Liver (tissue), 3 donors: ENCODE results near the gene ANK3.

Experiments
- CTCF ChIP-seq: fragments of 150-350 bp; IDR thresholded peaks from 2 replicates; pipeline ENCODE4 v1.5.1; 2017; ENCODE audit warnings: improper control_type of control experiment, low read depth, low read length; ENCODE audit not compliant: missing input control
- EGR1 ChIP-seq, 2 donors: IDR thresholded peaks; 2 replicates each; pipeline ENCODE4 v1.6.1; 2016 to 2018; ENCODE audit warnings: antibody characterized with exemption in 2 of 2, low read depth in 2 of 2
- FOXA1 ChIP-seq: IDR thresholded peaks from 2 replicates; pipeline ENCODE4 v1.6.1; 2016; ENCODE audit warnings: antibody characterized with exemption
- JUND ChIP-seq, 2 donors: IDR thresholded peaks; 2 replicates each; pipeline ENCODE4 v1.6.1; 2016; ENCODE audit warnings: antibody characterized with exemption in 2 of 2
- RAD21 ChIP-seq, 2 donors: IDR thresholded peaks; 2 replicates each; pipeline ENCODE4 v1.6.1; 2016; ENCODE audit warnings: antibody characterized with exemption in 2 of 2, mild to moderate bottlenecking in 2 of 2
- ZBTB33 ChIP-seq: IDR thresholded peaks from 2 replicates; pipeline ENCODE4 v1.6.1; 2016; ENCODE audit warnings: antibody characterized with exemption
- TF ChIP-seq, protein P1 (sequence below): IDR thresholded peaks from 2 replicates; pipeline ENCODE4 v1.6.1; 2016; ENCODE audit warnings: antibody characterized with exemption
- TF ChIP-seq, protein P2 (sequence below): IDR thresholded peaks from 2 replicates; pipeline ENCODE4 v1.6.1; 2016; ENCODE audit warnings: antibody characterized with exemption
- donor health status: healthy.
- donor health status: healthy.

DNA sequence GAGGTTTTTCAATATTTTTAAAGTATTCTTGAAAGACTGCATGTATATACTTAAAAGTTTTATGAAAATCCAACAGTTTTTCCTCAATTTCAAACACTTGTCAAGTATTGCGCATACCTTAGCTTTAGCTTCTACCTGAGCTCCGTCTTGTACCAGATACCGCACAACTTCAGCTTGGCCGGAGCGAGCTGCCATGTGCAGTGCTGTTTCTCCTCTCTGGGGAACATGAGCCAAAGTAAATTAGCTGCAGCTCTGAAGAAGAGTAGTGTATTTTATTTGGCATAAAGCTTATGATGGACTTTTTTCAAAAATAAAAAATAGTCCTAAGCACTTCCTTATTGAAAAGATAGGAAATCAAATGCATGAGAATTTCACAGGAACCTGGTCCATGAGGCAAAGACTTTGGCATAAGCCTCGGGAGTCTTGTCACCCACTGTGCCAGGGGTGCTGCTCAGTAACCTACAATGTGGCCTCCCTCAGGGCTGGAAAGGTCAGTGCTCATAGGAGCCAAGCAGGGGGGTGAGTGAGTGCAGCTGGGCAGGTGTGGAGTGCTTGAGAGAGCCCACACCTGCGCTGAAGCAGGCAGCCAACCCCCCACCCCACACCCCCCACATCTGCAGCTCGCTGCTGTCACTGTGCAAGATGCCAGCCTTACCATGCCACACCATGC is 189.5 kb downstream of the ANK3 start:
- TF ChIP-seq FOXA1, result no peak
- TF ChIP-seq CTCF, result no peak
- no peak for TF ChIP-seq ZBTB33
- TF ChIP-seq, protein P1, sequence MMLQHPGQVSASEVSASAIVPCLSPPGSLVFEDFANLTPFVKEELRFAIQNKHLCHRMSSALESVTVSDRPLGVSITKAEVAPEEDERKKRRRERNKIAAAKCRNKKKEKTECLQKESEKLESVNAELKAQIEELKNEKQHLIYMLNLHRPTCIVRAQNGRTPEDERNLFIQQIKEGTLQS, result no peak
- TF ChIP-seq EGR1 (IDR thresholded peaks at IDR 0.05; ENCODE audit: low read depth in 2 of 2), result no peak
- TF ChIP-seq RAD21 (IDR thresholded peaks at IDR 0.05), result no peak
- TF ChIP-seq, protein P2, sequence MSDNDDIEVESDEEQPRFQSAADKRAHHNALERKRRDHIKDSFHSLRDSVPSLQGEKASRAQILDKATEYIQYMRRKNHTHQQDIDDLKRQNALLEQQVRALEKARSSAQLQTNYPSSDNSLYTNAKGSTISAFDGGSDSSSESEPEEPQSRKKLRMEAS, result no peak
- TF ChIP-seq JUND (IDR thresholded peaks at IDR 0.05), result no peak
